Breast epithelium (tissue), 3 donors: Measurements from ENCODE around the gene TMEM91.

Experiments
- POLR2AphosphoS5 ChIP-seq, 3 donors: sonication (generic); formaldehyde crosslinking; IDR thresholded peaks; one replicate each; pipeline ENCODE4 v1.6.1; 2017; ENCODE audit warnings: antibody characterized with exemption in 3 of 3
- TF ChIP-seq, protein P1 (sequence below), 3 donors: fragments of 450-650 bp; IDR thresholded peaks; one replicate each; pipeline ENCODE4 v1.5.1; 2016 to 2017; ENCODE audit warnings: antibody characterized with exemption in 3 of 3, mild to moderate bottlenecking in 3 of 3, moderate library complexity in 3 of 3

DNA sequence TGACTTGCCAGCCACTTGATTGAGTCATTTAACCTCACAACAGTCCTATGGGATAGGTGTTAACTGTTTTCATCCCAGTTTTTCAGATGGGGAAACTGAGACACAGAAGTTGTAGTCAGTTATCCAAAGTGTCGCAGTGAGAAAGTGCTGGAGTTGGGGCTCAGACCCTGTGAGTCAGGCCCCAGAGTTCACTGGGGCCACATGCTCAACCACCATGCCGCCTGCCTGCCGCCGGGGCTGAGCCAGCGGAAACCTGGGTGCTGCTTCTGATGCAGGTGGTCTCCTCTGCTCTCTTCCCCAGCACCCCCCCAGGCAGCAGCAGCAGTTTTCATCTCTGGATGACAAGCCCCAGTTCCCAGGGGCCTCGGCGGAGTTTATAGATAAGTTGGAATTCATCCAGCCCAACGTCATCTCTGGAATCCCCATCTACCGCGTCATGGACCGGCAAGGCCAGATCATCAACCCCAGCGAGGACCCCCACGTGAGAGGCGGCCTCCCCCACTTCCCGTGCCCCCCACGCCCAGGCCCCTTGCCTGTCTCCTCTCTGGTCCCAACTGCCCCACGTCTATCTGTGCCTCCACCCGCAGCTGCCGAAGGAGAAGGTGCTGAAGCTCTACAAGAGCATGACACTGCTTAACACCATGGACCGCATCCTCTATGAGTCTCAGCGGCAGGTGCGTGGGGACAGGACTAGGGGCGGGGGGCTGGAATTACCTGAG is 34.2 kb downstream of the TMEM91 start:
- TF ChIP-seq, protein P1, sequence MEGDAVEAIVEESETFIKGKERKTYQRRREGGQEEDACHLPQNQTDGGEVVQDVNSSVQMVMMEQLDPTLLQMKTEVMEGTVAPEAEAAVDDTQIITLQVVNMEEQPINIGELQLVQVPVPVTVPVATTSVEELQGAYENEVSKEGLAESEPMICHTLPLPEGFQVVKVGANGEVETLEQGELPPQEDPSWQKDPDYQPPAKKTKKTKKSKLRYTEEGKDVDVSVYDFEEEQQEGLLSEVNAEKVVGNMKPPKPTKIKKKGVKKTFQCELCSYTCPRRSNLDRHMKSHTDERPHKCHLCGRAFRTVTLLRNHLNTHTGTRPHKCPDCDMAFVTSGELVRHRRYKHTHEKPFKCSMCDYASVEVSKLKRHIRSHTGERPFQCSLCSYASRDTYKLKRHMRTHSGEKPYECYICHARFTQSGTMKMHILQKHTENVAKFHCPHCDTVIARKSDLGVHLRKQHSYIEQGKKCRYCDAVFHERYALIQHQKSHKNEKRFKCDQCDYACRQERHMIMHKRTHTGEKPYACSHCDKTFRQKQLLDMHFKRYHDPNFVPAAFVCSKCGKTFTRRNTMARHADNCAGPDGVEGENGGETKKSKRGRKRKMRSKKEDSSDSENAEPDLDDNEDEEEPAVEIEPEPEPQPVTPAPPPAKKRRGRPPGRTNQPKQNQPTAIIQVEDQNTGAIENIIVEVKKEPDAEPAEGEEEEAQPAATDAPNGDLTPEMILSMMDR (IDR thresholded peaks at IDR 0.05) = no peak
- no peak for TF ChIP-seq POLR2AphosphoS5 (IDR thresholded peaks at IDR 0.05)
